GM12801 (cell line): Measurements from ENCODE around the gene ENO2.

Experiments
- CTCF ChIP-seq: IDR thresholded peaks from one replicate; pipeline ENCODE4 v1.5.1; 2011; ENCODE audit warnings: control low read depth; ENCODE audit not compliant: insufficient read length; ENCODE audit errors: extremely low read depth

Gene ENO2

GRCh38 chr12:6921539-6921938, 7.2 kb downstream of the ENO2 start:
- no peak for TF ChIP-seq CTCF

- TF ChIP-seq CTCF: no peak
Measured at GRCh38 chr12:6921996-6922946, 7.9 kb downstream of the ENO2 start.

GRCh38 chr12:6923003-6923732, 8.8 kb downstream of the ENO2 start:
- TF ChIP-seq CTCF: no peak

- TF ChIP-seq CTCF: no peak
Measured at GRCh38 chr12:6923851-6924250, 9.5 kb downstream of the ENO2 start.

- no peak for TF ChIP-seq CTCF
Measured at GRCh38 chr12:6925239-6925539, 10.8 kb downstream of the ENO2 start.

- TF ChIP-seq CTCF: no peak
Measured at GRCh38 chr12:6925540-6926279, 11.3 kb downstream of the ENO2 start.

GRCh38 chr12:6927379-6928021, 13.1 kb downstream of the ENO2 start, which contains the start of gene ATN1:
ATN1 (plus strand) TSS chr12:6927959; CDS start chr12:6934002, 6,043 bp downstream.
- no peak for TF ChIP-seq CTCF
